Islet precursor cell (in vitro differentiated cells): Measurements from ENCODE around the gene CUL9.

Experiments used
- DNase-seq: peaks from one replicate; pipeline ENCODE4 v3.0.0-alpha.2; 2018

CUL9 gene

DNA sequence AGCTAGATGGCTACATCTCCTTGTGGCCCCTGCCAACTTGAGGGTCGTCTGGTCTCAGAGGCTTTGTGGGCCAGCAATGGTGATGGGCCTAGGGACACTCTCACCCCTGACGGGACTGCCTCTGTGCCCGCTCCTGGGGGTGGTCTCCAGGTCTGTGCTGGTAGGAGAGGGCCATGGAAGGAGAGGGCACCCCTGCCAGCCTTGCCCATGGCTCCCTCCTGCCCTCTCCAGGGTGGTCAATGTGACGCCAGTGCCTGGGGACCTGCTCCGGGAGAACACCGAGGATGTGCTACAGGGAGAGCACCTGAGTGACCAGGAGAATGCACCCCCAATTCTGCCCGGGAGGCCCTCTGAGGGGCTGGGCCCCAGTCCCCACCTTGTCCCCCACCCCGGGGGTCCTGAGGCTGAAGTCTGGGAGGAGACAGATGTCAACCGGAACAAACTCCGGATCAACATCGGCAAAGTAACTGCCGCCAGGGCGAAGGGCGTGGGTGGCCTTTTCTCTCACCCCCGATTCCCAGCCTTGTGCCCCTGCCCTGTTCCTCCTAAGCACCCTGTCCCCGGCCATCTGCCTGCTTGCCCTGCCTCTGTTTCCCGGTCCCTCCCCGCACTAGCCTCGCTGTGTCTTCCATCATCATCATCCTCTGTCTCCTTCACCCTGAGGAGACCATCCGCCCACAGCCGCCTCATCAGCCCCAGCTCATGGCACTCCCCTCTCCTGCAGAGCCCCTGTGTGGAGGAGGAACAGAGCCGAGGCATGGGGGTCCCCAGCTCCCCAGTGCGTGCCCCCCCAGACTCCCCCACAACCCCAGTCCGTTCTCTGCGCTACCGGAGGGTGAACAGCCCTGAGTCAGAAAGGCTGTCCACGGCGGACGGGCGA lies 77.1 kb downstream of the CUL9 start:
- no peak for DNase-seq

DNA sequence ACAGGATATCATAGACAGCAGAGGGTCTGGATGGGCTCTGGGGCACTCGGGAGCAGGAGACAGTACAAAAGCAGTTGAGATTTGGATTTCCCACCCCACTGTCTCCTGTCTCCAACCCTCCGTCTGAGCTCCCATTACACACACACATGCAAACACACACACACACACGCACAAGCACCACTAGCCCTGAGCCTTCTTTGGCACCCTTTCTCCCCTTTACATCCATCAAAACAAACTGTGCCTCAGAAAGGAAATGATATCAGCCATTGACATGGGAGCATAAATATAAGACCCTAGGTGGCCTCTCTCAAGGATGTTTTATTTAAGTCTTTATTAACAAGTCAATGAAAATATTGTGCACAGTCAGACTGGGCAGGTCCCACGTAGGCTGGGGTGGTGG lies 78.8 kb downstream of the CUL9 start:
- DNase-seq, result no peak

DNA sequence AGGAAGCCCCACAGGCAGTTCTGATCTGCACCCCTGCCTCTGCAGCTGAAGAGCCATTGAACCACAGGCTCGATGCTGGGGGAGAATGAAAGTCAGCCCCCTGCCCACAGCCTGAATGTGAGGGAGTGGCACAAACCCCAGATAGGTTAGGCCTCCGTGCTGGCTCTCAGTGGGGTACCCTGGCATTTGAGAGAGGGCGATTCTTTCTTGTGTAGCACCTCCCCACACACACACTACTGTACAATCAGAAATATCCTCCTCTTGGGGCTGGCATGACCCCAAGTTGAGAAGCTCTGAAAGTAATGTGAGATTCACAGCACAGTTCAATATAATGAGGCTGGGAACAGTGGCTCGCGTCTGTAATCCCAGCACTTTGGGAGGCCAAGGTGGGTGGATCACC lies 79.2 kb downstream of the CUL9 start:
- DNase-seq, result no peak

DNA sequence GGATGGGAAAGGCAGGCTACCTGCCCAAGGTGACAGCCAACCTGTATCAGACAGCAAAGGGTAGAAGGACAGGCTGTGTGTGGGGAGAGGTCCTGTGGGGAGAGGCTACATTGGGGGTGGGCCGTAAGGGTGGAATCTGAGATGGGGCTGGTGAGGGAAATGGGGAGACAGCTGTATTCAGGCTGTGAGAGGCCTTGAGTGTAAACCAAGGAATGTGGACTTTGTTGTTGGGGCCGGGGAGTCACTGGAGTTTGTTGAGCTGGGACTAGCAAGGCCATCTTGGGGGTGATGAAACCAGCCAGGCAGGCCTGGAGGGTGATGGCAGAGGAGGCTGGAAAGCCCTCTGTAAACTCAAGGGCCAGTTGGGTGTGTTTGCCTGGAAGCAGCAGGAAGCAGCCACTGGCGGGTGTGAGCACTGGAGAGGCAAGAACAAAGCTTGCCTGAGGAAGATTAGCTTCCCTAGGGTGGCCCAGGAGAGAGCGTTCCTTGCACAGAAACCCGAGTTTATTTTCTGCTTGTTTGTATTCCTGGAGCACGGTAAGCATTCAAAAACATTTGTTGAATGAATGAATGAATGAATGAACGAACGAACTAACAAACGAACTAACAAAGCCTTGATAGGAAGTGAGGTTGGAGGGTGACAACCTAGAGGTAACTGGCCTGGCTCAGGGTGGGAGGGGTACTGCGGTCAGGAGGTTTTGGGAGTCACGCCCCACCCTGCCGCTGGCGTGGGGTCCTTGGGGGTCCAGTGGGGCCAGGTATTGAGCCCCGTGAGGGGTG lies 80.2 kb downstream of the CUL9 start:
- DNase-seq, result no peak

DNA sequence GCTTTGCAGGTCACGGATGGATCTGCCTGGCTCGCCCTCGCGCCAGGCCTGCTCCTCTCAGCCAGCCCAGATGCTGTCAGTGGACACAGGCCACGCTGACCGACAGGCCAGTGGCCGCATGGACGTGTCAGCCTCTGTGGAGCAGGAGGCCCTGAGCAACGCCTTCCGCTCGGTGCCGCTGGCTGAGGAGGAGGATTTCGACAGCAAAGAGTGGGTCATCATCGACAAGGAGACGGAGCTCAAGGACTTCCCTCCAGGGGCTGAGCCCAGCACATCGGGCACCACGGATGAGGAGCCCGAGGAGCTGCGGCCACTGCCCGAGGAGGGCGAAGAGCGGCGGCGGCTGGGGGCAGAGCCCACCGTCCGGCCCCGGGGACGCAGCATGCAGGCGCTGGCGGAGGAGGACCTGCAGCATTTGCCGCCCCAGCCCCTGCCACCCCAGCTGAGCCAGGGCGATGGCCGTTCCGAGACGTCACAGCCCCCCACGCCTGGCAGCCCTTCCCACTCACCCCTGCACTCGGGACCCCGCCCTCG lies 80.9 kb downstream of the CUL9 start:
- DNase-seq, result no peak

DNA sequence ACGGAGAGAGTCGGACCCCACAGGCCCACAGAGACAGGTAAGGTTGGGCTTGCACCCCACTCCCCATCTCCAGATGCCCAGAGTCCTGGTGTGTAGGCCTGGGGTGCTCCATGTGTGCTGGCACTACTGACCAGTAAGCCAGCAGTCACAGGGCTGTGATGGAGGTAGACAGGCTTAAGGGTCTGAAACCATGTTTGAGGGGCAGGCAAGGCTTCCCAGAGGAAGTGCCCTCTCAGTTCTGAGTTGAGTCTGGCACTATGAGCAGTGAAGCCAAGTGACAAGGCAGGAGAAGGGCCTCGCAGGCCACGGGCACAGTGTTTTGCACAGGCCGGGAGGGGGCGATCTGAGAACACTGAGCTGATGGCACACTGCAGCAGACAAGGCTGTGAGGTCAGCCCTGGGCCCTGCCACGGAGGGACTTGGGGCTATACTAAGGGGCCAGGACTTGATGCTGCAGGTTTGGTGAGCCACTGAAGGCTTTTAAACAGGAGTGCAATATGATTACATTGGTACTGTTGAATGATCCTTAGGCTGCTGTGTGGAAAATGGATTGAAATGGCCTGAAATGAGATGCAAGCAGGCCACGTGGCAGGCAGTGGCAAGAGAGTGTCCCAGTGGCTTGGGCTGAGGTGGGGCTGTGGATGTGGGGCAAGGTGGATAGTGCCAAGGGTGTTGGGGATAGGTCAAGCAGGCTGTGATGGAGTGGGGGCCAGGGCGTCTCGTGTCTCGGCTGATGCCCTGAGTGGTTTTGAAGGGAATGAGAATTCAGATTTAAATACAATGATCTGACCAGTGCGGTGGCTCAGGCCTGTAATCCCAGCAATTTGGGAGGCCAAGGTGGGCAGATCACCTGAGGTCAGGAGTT lies 81.5 kb downstream of the CUL9 start:
- peak; percentile 91 for DNase-seq

DNA sequence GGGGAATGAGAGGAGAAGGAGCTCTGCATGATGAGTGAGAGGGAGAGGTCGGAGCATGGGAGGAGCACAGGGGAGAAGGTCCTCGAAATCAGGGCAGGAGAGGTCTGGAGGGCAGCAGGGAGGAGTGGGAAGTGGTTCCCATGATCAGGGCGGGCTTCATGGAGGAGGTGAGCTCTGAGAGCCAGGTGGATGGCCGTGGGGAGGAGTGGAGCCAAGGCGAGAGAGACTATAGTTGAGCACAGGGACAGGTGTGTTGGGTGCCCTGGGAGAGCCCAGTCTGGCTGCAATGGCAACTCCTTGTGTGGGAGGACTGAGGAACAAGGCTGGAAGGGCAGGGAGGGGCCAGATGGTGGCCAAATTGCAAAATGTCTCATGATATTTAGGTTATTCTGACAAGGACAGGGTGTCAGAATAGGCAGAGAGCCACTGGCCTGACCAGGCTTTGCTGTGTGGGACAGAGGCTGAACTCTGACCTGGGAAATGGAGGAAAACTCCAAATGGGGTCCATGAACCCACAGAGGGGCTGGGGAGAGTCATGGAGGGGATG lies 82.7 kb downstream of the CUL9 start:
- DNase-seq, result no peak

DNA sequence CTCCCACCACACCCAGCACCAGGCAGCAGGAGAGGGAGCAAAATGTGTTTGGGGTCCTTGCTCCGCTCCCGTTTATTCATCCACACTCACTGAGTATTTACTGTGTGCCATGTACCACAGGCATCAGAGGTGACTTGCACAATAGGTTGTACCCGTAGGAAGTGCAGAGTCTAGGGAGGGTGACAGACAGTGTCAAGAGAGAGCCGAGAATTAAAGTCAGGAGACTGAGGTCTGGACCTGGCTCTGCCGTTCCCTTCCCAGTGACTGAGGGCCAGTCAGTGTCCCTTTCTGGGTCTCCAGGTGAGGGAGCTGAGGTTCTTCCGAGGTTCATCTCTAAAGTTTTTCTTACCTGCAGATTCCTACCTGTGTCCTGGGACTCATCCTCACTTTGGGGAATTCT lies 83.6 kb downstream of the CUL9 start:
- DNase-seq, result no peak

DNA sequence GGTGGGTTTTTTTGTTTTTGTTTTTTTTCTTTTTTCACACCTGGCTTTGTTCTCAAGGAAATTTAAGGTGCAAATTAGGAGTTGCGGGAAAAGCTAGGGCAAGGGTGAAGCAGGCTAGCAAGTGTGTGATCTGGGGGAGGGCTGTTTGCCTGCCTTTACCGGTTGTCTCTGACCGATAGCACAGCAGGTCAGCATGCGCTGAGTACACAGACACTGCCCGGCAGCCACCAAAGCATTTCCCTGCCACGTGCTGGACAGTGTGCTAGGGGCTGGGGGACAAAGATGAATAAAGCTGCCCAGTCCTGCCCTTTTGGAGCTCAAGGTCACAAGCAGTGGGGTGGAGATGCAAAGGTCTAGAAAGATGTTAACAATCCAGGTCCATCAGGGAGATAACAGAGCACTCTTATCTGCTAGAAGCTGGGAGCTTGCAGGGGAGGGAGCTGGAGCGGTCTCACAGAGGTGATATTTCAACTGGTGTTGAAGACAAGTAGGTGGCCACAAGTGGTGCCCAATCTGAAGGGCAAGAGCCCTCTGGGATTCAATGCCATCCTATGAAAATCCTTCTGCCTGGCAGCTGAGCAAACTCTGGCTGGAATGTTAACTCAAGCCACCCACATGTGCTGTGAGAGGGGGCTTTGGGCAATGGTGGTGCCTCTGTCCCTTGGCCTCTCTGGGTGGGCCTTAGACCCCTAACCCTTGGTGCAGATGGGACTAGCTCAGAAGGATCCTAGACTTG lies 85.8 kb downstream of the CUL9 start:
- DNase-seq, result no peak

DNA sequence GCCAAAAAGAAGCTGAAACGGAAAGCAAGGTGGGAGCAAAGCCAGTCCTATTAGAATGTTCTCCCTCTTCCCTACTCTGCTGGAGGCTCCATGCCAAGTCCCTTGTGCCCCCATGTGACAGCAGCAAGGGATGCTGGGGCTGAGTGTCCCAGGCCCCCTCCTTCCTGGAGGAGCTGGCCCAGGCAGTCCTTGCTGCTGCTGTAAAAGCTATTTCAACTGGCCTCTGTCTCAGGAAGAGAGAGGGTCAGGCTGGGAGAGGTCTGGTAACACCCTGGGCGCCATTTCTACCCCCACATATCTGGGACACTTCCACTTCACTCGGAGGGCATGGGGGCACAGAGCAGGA lies 86.3 kb downstream of the CUL9 start:
- DNase-seq, result no peak

DNA sequence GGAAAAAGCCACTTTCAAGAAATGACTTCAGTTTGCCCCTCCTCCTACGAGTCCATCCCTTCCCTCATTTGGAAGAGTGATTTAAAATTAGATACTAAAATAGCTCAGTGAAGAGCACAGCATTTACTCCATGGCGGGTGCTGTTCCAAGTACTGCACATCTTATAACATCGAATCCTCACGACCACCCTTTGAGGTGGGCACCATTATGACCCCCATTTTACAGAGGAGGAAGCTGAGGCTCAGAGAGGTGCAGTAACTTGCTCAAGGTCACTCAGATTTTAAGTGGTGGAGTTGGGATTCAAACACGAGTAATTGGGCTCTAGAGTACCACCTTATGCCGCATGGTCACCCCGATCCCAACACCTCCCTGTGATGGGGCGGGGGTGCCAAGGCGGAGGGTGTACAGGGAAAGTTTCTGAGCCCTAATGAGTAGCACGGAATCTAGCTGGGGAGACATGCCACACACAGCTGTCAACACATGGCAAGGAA lies 86.8 kb downstream of the CUL9 start:
- DNase-seq, result no peak

DNA sequence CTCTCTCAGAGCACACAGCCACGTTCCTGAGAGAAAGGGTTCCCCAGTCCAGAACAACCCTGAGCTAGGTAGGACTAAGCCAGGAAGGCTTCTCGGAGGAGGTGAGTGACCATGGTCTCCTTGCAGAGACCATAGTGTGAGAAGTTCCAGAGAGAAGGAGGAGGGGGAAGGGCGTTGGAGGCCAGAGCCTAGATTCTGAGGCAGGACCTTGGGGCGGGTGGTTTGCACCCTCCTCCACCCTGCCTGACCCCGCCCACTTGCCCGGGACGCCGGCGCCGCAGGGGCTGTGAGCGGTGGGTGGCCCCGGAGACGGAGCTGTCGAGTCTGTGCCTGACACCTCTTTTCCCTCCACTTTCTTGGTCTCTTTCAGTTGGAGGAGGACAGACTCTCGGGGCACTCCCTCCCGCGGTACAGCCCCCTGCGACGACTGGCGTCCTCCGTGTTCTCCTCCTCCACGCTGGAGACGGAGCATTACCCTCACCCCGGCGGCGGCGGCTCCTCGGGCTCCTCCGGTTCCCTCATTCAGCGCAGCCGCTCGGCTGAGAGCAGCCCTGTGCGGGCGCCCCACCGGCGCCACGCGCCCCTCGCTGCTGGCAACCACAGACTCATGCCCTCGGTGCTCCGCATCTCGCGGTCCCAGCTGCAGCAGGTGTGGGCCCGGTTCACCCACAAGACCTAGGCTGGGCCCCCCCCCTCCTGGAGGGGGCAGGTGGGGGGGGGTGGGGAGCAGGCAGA lies 87.4 kb downstream of the CUL9 start:
- no peak for DNase-seq

DNA sequence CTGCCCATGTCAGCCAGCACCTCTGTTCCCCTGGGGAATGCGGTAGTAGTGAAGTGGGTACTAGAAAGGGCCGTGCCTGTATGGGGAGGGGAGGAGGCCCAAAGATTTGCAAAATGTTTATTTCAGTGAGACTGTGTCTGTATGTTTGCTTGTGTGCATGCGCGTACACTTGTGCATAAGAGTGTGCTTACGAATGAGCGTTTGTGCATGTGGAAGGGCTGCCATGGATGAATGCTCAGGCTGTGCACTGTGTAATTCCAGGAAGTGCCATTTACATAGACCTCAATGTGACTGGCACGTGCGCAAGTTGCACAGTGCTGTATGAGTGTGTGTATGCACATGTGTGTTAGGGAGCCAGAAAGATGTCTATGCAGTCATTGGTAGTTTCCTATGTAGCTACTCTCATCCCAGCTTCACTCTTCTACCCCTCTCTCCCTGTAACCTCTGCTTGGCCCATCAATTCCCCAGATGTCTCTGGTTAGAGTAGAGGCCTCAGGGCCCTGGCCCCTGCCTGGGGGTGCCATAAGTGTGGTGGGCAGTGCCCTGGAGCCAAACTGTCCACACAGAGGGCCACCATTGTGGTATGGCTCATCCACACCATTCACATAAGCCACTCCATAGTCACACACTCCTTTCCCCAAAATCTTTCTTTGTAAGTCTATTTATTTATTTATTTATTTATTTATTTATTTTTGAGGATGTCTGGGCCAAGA lies 89.3 kb downstream of the CUL9 start:
- DNase-seq, result no peak

DNA sequence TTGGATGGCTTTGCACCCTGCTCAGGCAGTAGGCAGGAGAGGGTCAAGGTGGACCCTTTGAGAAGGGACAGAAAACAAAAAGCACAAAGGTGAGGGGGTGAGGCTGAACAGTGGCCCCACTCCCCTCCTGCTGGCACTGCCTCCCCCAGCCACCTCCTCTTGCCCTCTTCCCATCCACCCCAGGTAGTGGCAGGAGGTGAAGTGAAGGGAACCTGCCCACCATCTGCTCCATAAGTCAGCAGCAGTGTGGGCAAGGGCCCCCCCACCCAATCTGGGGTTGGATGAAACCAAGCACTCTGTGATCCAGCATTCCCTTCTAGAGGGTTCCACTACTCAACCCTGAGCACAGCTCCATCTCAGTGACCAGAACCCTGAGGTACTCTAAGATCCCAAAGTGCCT lies 89.9 kb downstream of the CUL9 start:
- no peak for DNase-seq

DNA sequence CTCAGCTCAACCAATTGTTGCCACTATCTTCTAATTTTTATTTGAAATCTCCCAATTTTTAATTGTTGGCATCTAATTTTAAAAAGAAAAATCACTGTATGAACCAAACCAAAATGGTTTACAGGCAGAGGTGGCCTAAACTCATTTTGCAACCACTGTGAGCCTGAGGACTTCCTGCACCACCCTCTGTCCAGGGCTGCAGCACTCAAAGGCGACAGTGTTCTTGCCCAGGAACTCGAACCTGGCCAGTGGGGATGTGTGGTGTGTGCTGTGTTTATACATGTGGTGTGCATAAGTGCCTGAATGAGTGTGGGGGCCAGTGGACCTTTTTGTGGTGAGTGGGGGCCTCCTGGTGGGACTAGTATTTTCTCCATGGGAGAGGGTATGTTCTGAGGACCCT lies 91.7 kb downstream of the CUL9 start:
- no peak for DNase-seq
